A549 (cell line): ENCODE results near the gene RNF214.

Experiments used
- EHMT2 ChIP-seq: fragments of 200-600 bp; sonication (generic); IDR thresholded peaks from 2 replicates; pipeline ENCODE4 v1.6.1; 2016; ENCODE audit warnings: antibody characterized with exemption, low read depth, mild to moderate bottlenecking, moderate library complexity
- EP300 ChIP-seq, 2 experiments: fragments of >200 bp; sonication (Bioruptor Twin); formaldehyde crosslinking; IDR thresholded peaks; 2 replicates in 1 of 2; 3 replicates in 1 of 2; pipeline ENCODE4 v1.6.1; 2016 to 2017
- FOSL2 ChIP-seq, 2 experiments: fragments of 450-650 bp in 1 of 2; fragments of >200 bp in 1 of 2; sonication (Bioruptor Twin) in 1 of 2; formaldehyde crosslinking; IDR thresholded peaks; 2 replicates each; pipeline versions ENCODE4 v1.5.0 to v1.6.1; 2016 to 2020; ENCODE audit warnings: mild to moderate bottlenecking in 1 of 2, moderate library complexity in 1 of 2
- HES2 ChIP-seq: fragments of >200 bp; sonication (Bioruptor Twin); formaldehyde crosslinking; IDR thresholded peaks from 2 replicates; pipeline ENCODE4 v1.6.1; 2016
- MYC ChIP-seq: IDR thresholded peaks from 2 replicates; pipeline ENCODE4 v1.6.1; 2012; ENCODE audit warnings: mild to moderate bottlenecking, inconsistent platforms, low read length, improper control_type of control experiment, borderline replicate concordance
- POLR2A ChIP-seq: IDR thresholded peaks from 2 replicates; pipeline ENCODE4 v1.6.1; 2012; ENCODE audit warnings: mild to moderate bottlenecking, low read length
- RFX5 ChIP-seq: fragments of 450-650 bp; IDR thresholded peaks from 2 replicates; pipeline ENCODE4 v1.7.1; 2014; ENCODE audit warnings: antibody characterized with exemption, mild to moderate bottlenecking, moderate library complexity
- SMC3 ChIP-seq: fragments of >200 bp; sonication (Bioruptor Twin); formaldehyde crosslinking; IDR thresholded peaks from 3 replicates; pipeline ENCODE4 v1.6.1; 2018; ENCODE audit warnings: inconsistent platforms
- ZC3H11A ChIP-seq: fragments of 450-650 bp; IDR thresholded peaks from 2 replicates; pipeline ENCODE4 v1.6.1; 2014; ENCODE audit warnings: antibody characterized with exemption, mild to moderate bottlenecking
- TF ChIP-seq, protein P1 (sequence below): fragments of >200 bp; sonication (Bioruptor Twin); formaldehyde crosslinking; IDR thresholded peaks from 3 replicates; pipeline ENCODE4 v1.5.1; 2016

DNA sequence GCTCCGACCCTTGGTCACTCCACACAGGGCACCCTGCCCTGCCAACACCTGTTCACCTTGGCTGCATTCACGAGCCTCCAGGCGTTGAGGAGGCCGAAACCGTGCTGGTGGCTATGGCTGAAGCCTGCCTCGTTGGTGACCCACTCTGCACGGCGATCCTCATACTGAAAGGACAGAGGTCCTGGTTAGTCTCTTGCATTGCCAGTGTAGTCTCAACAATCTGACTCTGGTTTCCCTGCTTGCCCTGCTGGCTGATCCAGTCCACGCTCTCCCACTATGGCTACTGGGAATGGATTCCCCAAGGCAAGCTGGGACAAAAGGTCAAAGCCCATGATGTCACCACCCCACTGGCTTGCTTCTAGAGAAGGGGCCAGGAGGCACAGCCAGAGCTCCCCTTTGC, 13.5 kb upstream of the RNF214 start:
- no peak for TF ChIP-seq FOSL2 (IDR thresholded peaks at IDR 0.05)
- TF ChIP-seq FOSL2 (CRISPR knock-in tag; IDR thresholded peaks at IDR 0.05) = no peak
- TF ChIP-seq HES2 = no peak
- no peak for TF ChIP-seq SMC3
- TF ChIP-seq ZC3H11A = no peak
- TF ChIP-seq, protein P1, sequence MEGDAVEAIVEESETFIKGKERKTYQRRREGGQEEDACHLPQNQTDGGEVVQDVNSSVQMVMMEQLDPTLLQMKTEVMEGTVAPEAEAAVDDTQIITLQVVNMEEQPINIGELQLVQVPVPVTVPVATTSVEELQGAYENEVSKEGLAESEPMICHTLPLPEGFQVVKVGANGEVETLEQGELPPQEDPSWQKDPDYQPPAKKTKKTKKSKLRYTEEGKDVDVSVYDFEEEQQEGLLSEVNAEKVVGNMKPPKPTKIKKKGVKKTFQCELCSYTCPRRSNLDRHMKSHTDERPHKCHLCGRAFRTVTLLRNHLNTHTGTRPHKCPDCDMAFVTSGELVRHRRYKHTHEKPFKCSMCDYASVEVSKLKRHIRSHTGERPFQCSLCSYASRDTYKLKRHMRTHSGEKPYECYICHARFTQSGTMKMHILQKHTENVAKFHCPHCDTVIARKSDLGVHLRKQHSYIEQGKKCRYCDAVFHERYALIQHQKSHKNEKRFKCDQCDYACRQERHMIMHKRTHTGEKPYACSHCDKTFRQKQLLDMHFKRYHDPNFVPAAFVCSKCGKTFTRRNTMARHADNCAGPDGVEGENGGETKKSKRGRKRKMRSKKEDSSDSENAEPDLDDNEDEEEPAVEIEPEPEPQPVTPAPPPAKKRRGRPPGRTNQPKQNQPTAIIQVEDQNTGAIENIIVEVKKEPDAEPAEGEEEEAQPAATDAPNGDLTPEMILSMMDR = no peak
- no peak for TF ChIP-seq MYC
- TF ChIP-seq RFX5 = no peak
- no peak for TF ChIP-seq EP300 (IDR thresholded peaks at IDR 0.05)
- TF ChIP-seq EHMT2 = no peak
- no peak for TF ChIP-seq POLR2A
